HG03095 (cell line): ENCODE results near the gene ATP2B3.
A peak's percentile ranks its signal among the peaks of the same experiment; 100 is the strongest.

ENCODE experiments used
- ATAC-seq: cut with Tn5 transposase; IDR thresholded peaks from one replicate; pipeline ENCODE4 v1.9.1; 2021; ENCODE audit warnings: moderate library complexity; ENCODE audit not compliant: unreplicated experiment

ATP2B3 gene

DNA sequence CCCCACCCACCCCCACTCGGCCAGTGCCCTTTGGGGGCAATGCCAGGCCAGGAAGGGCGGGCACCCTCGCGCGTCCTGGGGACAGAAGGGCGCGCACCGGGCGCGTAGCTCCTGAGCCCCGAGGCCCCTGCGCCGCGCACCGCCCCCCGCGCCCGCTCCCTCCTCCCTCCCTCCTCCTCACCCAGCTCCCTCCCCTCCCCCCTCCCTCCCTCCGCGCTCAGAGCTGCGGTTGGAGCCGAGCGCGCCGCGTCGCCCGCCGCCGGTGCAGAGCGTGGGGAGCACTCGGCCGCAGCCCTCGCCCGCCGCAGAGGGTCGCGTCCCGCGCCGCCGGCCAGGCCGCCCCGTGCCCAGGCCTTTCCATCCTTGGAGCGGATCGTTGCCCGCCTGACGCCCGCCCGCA is at the start of gene ATP2B3:
TSS of gene ATP2B3 (plus strand) at position 220 of the 400 bp plus-strand sequence. CDS start 18,606 bp downstream, outside the sequence.
- no peak for ATAC-seq

DNA sequence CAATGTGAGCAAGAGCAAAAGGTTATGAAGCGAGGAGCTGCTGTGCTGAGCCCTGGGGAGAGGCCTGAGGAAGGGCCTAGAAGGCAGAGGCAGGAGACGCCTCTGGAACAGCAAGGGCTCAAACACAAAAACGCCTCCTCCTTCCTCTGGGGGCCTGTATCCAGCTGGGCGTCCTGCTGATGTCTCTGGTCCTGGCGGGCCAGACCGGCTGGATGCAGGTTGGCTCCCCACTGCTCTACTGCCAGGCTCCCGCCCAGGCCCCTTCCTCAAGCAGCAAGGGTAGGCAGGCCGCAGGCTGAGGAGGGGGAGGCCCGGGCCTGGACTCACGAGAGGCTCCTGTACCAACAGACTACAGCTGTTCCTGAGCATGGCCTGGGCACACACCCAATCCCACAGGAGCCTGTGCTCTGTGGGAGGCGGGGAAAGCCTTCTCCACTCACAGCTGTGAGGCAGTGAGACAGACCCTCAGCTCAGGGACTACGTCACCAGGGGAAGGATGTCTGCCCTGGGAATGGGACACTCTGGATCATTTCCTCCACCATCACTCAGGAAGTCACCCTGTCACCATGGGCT is 49.3 kb upstream of the ATP2B3 start:
- no peak for ATAC-seq

DNA sequence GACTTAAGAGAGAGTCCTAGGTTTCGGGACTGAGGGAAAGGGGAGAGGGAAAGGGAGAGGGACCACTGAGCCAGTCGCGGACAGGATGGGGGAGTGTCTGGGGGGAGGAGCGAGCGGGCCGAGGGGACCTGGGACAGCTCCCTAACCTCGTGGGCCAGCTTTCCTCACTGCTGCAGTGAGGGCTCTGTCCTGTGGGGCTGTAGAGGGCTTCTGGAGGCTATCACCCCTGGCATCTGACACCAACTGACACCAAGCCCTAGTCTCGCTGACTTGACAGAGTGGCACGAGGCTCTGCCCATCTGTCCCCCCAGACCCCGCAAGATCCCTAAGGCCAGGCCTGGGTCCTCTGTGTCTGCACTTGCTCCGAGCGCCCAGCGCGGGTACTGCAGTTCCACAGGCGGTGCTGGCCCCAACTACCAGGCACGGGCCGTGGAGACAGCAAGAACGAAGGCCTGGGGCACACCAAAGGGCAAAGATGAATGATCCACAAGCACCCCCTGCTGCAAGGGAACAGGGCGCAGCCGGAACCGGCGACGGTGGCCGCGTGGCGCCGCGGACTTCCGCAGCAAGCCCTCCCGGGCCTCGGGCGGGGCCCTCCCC is 47.5 kb upstream of the ATP2B3 start:
- peak; percentile 35 for ATAC-seq

DNA sequence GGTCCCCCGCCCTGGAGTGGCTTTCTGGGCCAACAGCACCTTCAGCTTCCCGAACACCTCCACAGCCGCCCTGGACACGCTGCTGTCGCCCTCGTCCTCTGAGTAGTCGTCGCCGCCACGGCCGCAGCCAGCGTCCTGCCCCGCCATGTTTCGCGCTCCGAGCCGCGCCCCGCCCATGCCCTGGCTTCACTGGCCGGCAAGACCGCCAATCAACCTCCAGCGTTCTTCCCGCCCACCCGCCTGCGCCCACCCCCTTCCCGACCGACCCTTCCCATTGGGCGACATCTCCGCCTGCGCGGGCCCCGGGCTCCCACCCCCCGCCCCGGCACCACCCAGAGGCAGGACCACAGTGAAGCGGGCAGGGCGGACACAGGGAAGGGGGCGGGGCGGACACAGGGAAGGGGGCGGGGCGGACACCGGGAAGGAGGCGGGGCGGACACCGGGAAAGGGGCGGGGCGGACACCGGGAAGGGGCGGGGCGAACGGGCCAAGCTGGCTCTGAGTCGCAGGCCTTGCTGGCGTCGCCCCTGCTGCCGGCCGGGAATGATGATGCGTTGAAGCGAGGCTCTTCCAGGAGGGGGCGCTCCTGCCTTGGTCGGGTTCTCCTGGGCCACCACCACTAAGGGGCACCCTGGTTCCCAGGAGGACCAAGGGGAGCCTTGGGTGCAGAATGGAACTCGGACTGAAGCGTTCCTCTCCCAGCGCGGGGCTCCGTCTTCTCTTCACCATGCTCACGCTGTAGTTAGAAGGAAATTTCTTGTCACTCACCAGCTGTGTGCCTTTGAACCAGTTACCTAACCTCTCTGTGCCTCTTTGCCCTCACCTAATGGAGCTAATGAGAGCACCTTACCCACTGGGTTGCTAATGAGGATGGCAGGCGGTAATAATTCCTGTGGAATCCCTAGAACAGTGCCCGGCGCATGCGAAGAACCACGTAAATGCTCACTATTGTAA is 46.8 kb upstream of the ATP2B3 start, which contains the start of gene HAUS7:
TSS of gene HAUS7 (minus strand) at position 166 of the 953 bp plus-strand sequence. CDS start at position 147, 19 bp downstream.
- peak; percentile 71 for ATAC-seq

DNA sequence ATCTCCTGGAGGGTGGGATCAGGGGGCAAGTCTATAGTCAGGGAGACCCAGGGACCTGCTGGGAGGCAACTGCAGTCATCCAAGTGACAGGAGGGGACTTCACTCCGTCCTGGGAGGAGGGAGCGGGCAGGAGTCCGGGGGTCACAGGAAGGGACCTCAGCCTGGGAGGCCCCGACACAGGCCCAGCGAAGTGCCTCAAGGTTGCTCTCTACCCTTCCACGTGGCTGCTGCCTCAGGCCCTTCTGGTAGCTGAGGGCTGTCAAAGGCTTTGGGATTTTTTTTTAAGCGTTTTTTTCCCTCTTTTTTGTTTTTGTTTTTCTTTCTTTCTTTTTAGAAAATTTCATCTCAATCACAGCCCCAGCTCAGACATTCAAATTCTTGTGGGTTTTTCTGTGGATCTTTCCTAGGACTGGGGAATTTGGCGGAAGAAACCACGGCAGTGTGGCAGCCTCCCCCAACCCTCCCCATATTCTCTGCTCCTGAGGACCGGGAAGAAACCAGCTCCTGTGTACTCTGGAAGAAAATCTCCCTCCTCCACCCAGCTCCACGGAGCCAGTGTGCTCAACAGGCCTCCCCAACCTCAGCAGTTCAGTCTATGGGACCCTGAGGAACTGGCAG is 45.7 kb upstream of the ATP2B3 start:
- no peak for ATAC-seq

DNA sequence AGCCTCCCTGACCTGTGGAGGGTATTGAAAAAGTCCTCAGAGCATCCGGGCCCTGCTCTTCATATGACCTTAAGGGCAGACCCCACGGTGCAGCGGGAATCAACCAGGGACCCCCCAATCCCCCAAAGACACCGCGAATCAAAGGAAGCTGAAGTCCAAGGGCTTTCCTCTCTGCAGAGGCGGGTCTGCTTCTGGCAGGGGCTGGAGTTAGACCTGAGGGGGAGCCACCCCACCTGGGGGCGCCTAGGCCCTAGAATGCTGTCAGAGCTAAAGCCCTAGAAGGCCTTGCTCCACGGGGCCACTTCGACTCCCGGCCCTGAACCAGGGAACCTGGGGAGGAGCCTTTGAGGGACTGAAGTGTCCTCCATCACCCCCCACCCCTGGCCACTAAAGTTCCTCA is 44.3 kb upstream of the ATP2B3 start:
- no peak for ATAC-seq

DNA sequence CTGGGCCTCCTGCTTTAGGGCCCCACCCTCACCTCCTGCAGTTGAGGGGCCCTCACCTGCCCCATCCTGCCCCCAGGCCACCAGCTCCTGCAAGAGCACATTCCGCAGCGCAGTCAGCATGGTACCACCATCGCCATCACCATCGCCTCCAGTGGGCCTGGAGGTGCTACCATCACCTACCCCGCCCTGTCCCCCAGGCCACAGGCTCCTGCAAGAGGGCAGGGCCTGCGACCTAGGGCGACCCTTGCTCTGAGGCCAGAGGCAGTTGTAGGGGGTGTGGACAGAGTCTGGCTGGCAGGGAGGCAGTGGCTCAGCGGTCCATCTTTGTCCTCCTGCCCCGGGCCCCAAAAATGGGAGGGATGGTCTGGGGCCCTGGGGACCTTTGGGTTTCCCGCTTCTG is 43.2 kb upstream of the ATP2B3 start:
- ATAC-seq, result no peak

DNA sequence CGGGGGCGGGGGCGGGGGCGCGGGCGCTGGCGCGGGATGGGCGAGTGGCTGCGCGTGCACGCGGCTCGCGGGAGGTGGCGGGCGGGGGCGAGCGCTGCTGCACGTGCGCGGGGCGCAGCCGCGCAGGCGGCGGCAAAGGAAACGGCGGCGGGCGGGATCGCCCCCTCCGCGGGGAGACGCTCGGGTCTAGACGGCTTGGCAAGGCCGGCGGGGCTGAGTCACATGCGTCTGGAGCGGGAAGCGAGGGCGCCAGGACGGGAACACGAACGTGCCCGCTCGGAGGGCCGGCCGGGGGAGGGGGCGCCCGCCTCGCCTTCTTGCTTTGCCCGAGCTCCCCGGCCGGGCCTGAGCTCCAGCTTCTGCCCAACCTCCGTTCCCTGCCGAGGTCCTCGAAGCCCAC is 42.7 kb upstream of the ATP2B3 start:
- no peak for ATAC-seq

DNA sequence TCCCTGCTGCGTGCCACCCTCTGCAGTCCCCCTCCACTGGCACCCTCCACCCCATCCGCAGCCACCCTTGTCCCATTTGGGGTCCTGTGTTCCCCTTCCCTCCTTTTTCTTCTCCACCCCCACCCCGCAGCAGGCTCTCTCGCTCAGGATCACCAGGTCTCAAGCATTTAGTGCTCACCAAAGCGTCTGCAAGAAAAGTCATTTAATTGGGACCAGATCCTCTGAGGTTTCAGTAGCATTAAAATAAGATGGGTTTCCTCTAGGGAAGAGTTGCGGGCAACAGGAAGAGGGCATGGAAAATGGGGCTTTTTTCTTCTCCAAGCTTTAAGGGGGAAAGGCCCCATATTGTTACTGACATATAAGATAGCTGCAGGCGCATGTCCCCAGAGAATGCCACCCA is 42.2 kb upstream of the ATP2B3 start:
- ATAC-seq, result no peak

DNA sequence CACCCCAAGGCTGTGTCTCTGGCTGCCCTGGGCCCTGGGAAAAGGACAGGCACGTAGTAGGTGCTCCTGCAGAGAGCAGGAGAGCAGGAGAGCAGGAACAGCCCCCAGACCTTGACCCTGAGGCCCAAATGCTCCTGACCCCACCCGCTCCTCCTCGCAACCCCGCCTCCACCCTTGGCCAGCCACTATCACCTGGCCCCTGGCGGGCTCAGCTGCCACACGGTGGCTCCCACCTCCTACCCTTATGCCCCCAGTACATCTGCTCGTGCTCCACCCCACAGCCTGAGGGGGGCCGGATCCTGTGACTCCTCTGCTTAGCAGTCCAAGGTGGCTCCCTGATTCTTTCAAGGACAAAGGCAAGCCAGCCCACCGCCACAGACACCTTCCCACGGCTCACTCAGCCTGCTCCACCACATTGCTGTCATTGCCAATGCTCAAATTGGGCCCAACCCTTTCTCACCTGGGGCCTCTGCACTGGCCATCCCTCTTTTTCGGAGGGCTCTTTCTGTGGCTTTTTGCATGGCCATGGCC is 41.6 kb upstream of the ATP2B3 start:
- ATAC-seq, result no peak

DNA sequence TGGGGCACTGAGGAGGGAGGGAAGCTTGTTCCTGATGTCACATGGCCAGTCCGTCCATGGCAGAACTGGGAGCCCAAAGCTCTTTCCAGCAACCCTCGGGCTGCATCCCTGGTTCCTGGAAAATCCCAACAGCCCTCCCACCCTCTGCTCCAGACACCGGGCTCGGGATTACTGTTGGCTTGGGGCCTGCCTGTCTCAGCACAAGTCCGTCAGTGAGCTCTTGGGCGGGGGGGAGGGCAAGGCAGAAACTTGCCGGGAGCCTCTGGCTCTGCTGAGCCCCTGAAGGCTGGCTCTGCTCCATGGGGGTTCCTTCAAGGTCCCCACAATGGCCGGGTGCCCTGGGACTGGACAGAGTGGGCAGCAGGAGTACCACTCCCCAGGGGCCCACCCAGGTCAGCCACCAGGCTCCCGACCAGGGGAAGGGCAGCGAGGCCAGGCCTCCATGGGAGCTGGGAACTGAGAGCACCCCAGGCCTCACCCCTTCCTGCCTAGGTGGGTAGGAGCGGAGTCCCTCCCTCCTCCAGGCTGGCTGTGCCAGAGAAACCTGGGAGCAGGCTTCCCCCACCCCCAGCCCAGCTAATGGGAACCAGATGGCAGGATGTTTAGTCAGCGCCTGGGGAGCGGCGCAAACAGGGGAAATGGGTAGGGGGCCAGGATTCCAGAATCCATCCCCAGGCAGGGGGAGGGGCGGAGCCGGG is 40.6 kb upstream of the ATP2B3 start:
- no peak for ATAC-seq

DNA sequence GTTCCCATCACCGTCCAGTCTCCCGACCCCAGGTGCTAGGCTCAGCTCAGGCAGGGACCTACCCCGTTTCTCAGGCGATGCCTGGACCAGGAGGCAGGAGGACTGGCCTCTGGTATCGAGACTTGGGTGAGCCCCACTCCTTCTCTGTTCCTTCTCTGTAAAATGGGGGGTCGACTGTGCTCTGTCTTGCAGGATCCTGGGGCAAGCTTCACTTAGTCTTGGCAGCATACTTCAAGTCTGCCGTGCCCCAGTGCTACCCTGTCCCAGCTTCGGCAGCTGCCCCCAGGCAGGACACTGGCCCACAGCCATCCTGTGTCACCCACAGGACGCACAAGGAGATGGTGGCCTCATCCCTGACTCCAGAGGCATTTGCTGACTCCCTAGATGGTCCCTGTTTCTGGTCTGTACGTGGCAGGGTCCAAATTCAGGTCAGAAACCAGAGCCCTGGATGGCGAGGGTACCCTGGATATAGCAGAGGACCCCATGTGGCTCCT is 40.0 kb upstream of the ATP2B3 start:
- ATAC-seq, result no peak

DNA sequence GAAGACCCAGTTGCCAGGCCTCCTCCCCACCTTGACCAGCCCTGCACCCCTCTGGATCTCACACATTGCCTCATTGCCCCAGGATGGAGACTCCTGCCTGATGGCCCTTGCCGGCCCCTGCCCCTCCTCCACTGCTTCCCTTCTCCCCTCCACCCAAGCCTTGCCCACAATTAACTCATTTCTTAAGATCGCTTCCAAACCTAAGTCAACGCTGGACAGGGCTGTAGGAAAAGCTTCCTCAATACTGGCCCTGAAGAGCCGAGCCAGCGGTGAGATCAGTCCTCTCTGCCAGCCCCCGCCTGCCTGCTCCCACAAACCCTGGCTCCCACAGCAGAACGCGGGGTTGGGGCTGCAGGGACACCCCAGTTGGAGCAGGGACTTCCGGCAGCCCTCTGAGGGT is 39.5 kb upstream of the ATP2B3 start:
- no peak for ATAC-seq

DNA sequence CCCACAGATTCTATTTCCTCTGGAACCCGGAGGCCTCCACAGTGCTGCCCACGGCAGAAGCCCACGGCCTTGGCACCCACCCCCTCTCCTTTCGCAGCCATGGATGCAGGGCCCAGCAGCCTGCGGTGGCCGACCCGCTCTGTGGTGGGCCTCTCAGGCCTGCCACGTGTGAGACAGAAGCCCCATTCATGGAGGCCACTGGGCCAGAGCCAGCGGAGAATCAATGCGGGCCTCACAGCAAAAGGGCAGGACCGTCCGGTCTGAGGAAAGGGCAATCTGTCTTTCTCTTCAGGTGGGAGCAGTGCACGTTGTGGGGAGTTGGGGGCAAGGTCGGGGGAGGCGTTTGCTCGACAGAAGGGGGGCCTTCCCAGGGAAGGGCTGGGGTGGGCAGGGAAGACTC is 38.7 kb upstream of the ATP2B3 start:
- ATAC-seq, result no peak

DNA sequence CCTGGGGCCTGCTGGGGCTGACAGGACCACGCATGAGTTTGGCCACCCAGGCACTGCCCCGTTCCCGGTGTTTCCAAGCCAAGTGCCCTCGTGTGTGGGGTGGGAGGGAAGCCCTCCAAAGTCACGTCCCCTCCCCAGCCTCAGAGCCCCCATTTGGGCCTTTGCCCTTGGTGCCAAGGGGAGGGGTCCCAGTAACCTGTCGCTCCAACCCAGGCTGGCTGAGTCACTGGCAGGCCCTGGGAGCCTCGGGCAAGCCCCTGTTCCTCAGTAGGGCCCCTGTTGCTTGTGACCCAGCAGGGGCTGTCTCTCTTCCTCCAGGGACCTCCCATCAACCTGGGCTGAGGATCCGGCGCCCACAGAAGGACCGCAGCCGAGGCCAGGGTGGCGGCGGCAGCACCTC is 36.4 kb upstream of the ATP2B3 start:
- ATAC-seq, result no peak

DNA sequence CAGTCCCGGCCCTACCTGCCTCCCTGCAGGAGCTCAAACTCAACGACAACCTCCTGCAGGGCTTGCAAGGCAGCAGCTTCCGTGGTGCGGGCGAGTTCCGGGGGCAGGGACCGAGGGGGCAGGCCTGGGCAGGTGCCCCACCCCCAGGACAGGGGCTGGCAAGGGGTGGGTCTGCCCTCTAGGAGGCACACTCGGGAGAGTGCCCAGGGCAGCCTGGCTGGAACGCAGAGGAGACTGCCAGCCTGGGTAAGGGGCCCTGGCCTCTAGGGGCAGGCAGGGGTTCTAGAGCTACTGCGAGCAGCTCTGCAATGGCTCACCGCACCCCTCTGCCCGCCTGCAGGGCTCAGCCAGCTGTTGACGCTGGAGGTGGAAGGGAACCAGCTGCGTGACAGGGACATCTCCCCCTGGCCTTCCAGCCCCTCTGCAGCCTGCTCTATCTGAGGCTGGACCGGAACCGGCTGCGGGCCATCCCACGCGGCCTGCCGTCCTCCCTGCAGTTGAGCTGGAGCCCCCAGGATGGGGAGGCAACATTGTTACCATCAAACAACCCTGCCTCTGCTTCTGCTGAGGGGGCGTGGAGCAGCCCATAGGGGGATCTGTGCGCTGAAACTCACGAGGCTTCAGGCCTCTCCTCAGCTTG is 34.9 kb upstream of the ATP2B3 start:
- no peak for ATAC-seq

DNA sequence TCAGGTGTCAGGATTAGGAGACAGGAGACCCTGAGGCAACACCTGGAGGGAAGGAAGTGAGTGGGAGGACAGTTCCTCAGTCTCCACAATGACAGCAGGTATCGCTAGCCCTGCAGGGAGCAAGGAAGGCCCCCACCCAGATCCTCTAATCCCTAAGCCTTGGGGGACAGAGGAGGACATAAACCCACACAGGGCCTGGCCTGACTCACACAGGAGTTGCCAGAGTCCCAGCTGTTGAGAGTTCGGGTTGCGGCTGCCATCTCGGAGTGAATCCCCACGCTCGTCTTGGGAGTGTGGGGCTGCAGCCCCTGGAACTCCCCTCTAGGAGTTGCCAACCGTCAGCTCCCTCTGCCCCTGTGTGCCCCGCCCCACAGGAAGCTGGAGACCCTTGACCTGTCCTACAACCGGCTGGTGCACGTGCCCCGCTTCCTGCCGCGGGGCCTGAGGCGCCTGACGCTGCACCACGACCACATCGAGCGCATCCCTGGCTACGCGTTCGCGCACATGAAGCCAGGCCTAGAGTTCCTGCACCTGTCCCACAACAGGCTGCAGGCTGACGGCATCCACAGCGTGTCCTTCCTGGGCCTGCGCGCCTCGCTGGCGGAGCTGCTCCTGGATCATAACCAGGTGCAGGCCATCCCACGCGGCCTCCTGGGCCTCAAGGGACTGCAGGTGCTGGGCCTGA is 31.9 kb upstream of the ATP2B3 start:
- no peak for ATAC-seq

DNA sequence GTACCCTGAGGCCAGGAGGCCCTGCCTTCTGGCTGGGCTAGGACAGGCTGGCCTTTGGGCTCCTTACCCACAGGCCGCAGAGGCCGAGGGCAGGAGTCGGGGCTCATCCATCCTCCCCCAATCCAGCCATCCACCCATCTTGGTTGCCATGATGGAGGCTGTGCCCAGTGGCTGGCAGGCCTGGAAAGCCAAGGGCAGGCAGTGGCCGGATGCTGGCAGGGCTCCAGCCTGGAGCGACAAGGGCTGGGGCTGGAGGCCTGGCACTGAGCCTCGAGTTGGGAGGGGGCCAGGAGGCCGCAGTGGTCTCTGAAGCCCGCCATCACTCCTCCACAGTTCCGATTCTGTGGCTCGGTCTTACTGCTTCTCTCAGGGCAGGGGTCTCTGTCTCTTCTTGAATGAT is 31.3 kb upstream of the ATP2B3 start:
- no peak for ATAC-seq

DNA sequence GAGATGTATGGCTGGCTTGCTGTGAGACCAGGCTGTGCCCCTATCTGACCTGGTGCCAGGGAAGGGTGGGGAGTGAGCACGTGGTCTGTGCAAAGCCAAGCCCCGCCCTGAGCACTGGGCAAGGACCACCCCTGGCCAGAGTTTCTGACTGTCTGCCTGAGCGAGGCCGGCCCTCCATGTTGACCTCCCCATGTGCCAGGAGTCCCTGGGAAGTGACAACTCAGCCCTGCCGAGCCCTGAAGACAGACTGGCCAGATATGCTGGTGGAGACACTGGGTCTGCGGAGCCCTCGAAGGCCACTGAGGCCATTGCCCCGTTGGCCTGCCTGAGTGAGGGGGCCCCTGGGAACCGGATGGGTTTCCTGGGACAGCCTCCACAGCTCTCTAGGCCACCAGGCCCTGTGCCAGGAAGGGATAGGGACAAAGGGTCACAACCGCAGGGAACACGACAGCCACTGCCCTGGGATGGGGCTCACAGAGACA is 29.8 kb upstream of the ATP2B3 start:
- ATAC-seq, result no peak
